ENCODE data around the gene EEFSEC. TPM values are rescaled to one million over a fixed set of nuclear protein-coding genes. Genes with fewer than 3 reads are reported as not detected.

EEFSEC gene
- total RNA-seq, 3 donors from 2014 or later, result 9.7 to 10.9 (median 10.8) TPM

GRCh38 chr3:128296469-128297251 is 143.4 kb downstream of the EEFSEC start:
- DNase-seq (no peak), ATAC-seq (no peak)
- TF ChIP-seq CTCF (IDR thresholded peaks at IDR 0.05), result no peak
- intact Hi-C loops (cut with DNase I, micrococcal nuclease), result no loop called here
- Histone ChIP-seq H3K4me3 (no peak overlapping the region), H3K36me3 (ENCODE audit: low read depth) (no peaks in the 10 kb centered on the region), H3K9me3 (no peaks in the 10 kb centered on the region), H3K4me1 (ENCODE audit: low read depth) (no peaks in the 10 kb centered on the region)

- no peak overlapping the region for H3K4me3 ChIP-seq
- H3K36me3 ChIP-seq (ENCODE audit: low read depth), result no peaks in the 10 kb centered on the region
- H3K4me1 ChIP-seq (ENCODE audit: low read depth), result no peaks in the 10 kb centered on the region
- no peak for TF ChIP-seq CTCF (IDR thresholded peaks at IDR 0.05)
- ATAC-seq, result peak; percentile 48
- H3K9me3 ChIP-seq, result no peaks in the 10 kb centered on the region
- intact Hi-C loops (cut with DNase I, micrococcal nuclease), result no loop called here
- peak in 1 of 3 donors; percentile 47 for DNase-seq
These were observed 144.3 kb downstream of the EEFSEC start for GRCh38 chr3:128297401-128298138.

- Histone ChIP-seq H3K9me3 (no peaks in the 10 kb centered on the region), H3K4me3 (no peak overlapping the region), H3K4me1 (ENCODE audit: low read depth) (no peaks in the 10 kb centered on the region), H3K36me3 (ENCODE audit: low read depth) (no peaks in the 10 kb centered on the region)
- intact Hi-C loops (cut with DNase I, micrococcal nuclease), result no loop called here
- ATAC-seq (no peak), DNase-seq (no peak)
- no peak for TF ChIP-seq CTCF (IDR thresholded peaks at IDR 0.05)
These were observed 148.1 kb downstream of the EEFSEC start for GRCh38 chr3:128301186-128302023.

- no peak for TF ChIP-seq CTCF (IDR thresholded peaks at IDR 0.05)
- Histone ChIP-seq H3K4me1 (ENCODE audit: low read depth) (no peaks in the 10 kb centered on the region), H3K36me3 (ENCODE audit: low read depth) (no peaks in the 10 kb centered on the region), H3K9me3 (no peaks in the 10 kb centered on the region), H3K4me3 (no peak overlapping the region)
- intact Hi-C loops (cut with DNase I, micrococcal nuclease), result no loop called here
- ATAC-seq (no peak), DNase-seq (no peak)
These were observed 153.2 kb downstream of the EEFSEC start for GRCh38 chr3:128306481-128306880.

- intact Hi-C loops (cut with DNase I, micrococcal nuclease), result no loop called here
- Histone ChIP-seq H3K4me1 (ENCODE audit: low read depth) (no peaks in the 10 kb centered on the region), H3K4me3 (no peak overlapping the region), H3K36me3 (ENCODE audit: low read depth) (no peaks in the 10 kb centered on the region), H3K9me3 (no peaks in the 10 kb centered on the region)
- TF ChIP-seq CTCF (IDR thresholded peaks at IDR 0.05), result no peak
- DNase-seq (peak in 1 of 3 donors; percentile 20), ATAC-seq (peak; percentile 35)
These were observed 153.8 kb downstream of the EEFSEC start for GRCh38 chr3:128307029-128307633.

Measured in mucosa of descending colon (tissue), 3 donors.